ENCODE data around the gene HOXA6.
A peak's percentile ranks its signal among the peaks of the same experiment; 100 is the strongest.

Gene HOXA6

GRCh38 chr7:27129729-27130539, 17.6 kb downstream of the HOXA6 start:
- FAIRE-seq: no peak
- peak; percentile 37 for TF ChIP-seq POLR2A (IDR thresholded peaks at IDR 0.05; ENCODE audit: low read depth, low read length)
- DNase-seq (ENCODE audit: insufficient read length, low spot score): peak; percentile 63

- no peak for TF ChIP-seq POLR2A (IDR thresholded peaks at IDR 0.05; ENCODE audit: low read depth, low read length)
- FAIRE-seq: no peak
These were observed 18.5 kb downstream of the HOXA6 start for GRCh38 chr7:27128776-27129728.

GRCh38 chr7:27128034-27128433, 19.5 kb downstream of the HOXA6 start:
- FAIRE-seq (no peak), DNase-seq (ENCODE audit: insufficient read length, low spot score) (no peak)
- no peak for TF ChIP-seq POLR2A (IDR thresholded peaks at IDR 0.05; ENCODE audit: low read depth, low read length)

More at GRCh38 chr7:27128776-27129728, 18.5 kb downstream of the HOXA6 start:
- no peak for DNase-seq (ENCODE audit: insufficient read length, low spot score)

DNA sequence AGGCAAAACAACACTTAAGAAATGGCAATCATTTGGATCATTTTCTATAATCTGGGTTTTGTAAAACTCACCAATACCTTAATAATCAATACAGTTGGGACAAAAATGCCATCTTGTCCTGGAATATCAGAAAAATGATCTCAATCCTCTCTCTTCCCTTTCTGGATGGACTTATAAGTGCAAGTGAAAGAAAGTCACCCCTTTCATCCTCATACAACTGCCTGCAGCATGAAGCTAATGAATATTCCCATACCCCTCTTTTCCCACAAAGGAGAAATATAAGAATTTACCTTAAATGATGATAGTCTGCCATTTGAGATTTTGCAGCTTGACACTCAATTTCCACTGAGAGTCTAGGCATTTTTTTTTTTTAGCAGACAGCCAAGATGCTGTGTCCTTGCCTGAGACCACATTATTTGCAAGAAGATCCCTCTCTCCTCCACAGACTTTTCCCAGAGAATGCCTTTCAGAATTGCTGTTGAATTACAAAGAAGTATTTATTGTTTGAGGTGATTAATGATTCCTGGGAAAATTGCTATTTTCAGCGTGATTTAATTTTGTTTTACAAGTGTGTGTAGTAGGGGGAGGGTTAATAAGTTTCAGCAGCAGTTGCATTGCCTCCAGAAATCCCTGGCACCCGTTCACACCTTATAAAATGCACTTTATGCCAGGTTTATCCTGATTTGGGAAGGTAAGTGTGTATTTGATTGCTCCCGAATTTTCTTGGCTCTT, 20.8 kb downstream of the HOXA6 start:
- no peak for TF ChIP-seq POLR2A (IDR thresholded peaks at IDR 0.05; ENCODE audit: low read depth, low read length)
- DNase-seq (ENCODE audit: insufficient read length, low spot score) (no peak), FAIRE-seq (no peak)

- FAIRE-seq (no peak), DNase-seq (ENCODE audit: insufficient read length, low spot score) (no peak)
- no peak for TF ChIP-seq POLR2A (IDR thresholded peaks at IDR 0.05; ENCODE audit: low read depth, low read length)
These were observed 21.6 kb downstream of the HOXA6 start for GRCh38 chr7:27125986-27126394.

DNA sequence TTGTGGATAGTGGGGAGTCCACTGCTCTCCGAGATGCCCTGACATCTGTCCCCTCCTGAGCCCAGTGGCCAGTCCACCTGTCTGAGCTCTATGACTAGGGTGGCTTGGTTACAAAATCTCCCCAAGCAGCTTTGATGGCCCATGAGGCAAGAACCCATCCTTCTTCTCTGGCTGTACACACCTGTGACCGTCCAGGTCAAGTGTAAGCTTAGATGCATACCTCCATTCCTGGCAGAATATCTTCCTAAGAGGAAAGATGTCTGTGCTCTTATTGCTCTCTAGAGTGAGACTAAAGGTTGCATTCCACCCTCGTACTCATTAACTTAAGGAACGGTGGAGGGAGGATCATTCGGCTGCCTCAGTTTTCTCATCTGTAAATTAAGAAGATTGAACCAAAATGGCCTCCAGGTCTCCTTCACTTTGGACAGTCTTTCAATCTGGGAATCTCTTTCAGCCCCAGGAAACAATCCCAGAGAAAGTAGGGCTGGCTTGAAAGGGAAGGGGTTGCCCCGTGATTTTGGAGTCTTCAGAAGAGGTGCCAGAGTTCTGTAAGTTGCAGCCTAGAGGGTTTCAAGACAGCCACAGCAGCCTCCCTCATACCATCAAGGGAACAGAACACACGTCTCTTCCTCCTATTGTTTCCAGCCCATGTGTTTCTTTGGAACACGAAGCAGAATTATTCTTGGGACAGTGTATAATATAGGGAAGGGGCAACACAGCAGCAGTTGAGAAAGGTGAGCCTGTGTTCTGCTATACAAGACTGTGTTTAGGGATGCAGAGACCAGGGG, 22.5 kb downstream of the HOXA6 start:
- no peak for FAIRE-seq
- no peak for TF ChIP-seq POLR2A (IDR thresholded peaks at IDR 0.05; ENCODE audit: low read depth, low read length)
- DNase-seq (ENCODE audit: insufficient read length, low spot score): no peak

DNA sequence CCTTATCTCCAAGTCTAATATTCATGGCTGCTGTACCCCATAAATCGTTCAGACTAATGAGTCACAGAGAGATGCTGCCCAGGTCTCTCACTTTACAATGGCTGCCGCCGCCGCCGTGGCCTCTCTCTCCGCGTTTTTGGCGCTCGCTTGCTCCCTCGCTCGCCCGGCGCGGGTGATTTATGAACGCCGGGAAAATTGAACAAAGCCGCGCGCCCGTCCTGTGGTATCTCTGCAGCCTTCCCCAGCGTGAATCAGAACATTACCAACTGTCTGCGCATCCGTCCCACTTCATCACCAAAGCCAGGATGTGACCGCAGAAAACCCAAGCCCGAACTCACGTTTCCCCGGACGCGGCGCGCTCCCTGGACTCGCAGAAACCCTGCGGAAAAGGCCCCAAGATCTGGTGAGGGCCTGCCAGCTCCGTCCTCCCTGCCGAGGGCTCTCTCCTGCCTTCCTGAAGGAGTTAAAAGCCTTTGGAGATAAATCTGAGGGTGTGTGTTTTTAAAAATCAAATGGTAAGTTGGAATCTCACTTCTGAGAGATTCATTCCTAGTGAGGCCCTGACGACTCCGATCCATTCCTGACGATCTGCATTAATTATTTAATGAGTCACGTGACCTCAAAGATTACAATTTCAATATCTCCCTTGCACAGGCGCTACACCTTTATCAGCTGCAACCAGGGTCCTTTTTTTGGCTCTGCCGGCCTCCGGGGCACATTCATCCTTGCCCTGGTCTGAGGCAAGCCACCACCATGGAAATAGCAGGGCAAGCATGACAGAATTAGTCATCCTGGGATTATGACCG, 23.3 kb downstream of the HOXA6 start:
- TF ChIP-seq POLR2A (IDR thresholded peaks at IDR 0.05; ENCODE audit: low read depth, low read length): no peak
- FAIRE-seq (peak; percentile 23), DNase-seq (ENCODE audit: insufficient read length, low spot score) (peak; percentile 98)

DNA sequence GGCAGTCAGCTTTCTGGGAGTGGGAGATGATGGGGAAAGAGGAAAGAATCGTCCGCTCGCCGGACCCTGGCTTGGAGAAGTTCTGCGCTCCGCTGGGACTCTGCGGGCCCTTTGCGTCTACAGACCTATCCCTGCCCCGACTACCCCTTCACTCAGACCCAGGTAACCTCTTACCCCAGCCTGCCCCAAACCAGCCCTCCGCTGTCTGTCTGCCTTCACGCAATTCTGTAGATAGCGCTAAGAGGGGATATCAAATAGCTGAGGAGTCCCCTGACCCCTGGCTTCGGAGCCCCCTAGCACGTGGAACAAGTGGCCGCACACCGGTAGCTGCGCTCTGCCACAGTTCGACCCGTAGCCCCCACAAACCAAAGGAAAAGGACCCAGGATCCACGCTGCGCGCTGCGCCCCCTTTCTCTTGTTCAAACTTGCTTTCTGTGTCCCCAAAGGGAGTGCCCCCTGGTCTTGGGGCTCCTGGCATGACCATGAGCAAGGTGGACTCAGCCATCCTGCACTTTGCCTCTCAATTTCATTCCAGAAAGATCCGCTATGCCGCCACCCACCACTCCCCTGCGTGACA, 24.0 kb downstream of the HOXA6 start:
- no peak for FAIRE-seq

GRCh38 chr7:27123007-27123476, 24.5 kb downstream of the HOXA6 start:
- no peak for TF ChIP-seq POLR2A (IDR thresholded peaks at IDR 0.05; ENCODE audit: low read depth, low read length)
- DNase-seq (ENCODE audit: insufficient read length, low spot score): no peak
- no peak for FAIRE-seq

More for the DNA sequence above, 24.0 kb downstream of the HOXA6 start:
- no peak for DNase-seq (ENCODE audit: insufficient read length, low spot score)
- TF ChIP-seq POLR2A (IDR thresholded peaks at IDR 0.05; ENCODE audit: low read depth, low read length): no peak

- no peak for FAIRE-seq
- no peak for DNase-seq (ENCODE audit: insufficient read length, low spot score)
These were observed 25.3 kb downstream of the HOXA6 start for GRCh38 chr7:27122077-27122910.

GRCh38 chr7:27121684-27122076, 25.9 kb downstream of the HOXA6 start:
- no peak for FAIRE-seq
- no peak for TF ChIP-seq POLR2A (IDR thresholded peaks at IDR 0.05; ENCODE audit: low read depth, low read length)

More at GRCh38 chr7:27122077-27122910, 25.3 kb downstream of the HOXA6 start:
- TF ChIP-seq POLR2A (IDR thresholded peaks at IDR 0.05; ENCODE audit: low read depth, low read length): no peak

More at GRCh38 chr7:27121684-27122076, 25.9 kb downstream of the HOXA6 start:
- no peak for DNase-seq (ENCODE audit: insufficient read length, low spot score)

All from H54 (cell line).